IMR-90 (cell line): ENCODE data around the gene XAGE1B. TPM values are rescaled to one million over a fixed set of nuclear protein-coding genes. Genes with fewer than 3 reads are reported as not detected.

ENCODE experiments used
- ATAC-seq: fragments of 200-7000 bp; cut with Tn5 transposase; 2 replicates; pipeline ENCODE4 v1.9.1; 2020; ENCODE audit warnings: low read depth, mild to moderate bottlenecking, moderate library complexity
- BruUV-seq: library from RNA; stranded (reverse); fragments of 400-500 nt; replicated peaks from 2 replicates; lab custom pipeline; 2021; lab: Mats Ljungman, UMichigan
- CTCF ChIA-PET: fragments of 300-600 bp; formaldehyde crosslinking; extraction: SDS; loops from one replicate; lab custom pipeline; 2021; ENCODE audit warnings: antibody characterized with exemption; lab: Yijun Ruan, JAX
- POLR2A ChIA-PET: fragments of 300-600 bp; sonication (Branson Sonifier 250); formaldehyde crosslinking; loops from one replicate; lab custom pipeline; 2022; ENCODE audit warnings: antibody characterized with exemption; ENCODE audit not compliant: unreplicated experiment; lab: Charles Lee
- DNase-seq: peaks from one replicate; pipeline ENCODE4 v3.0.0; 2013
- H2AFZ ChIP-seq: replicated peaks from 2 replicates; pipeline ENCODE3; 2013; ENCODE audit warnings: low read length, mild to moderate bottlenecking; ENCODE audit not compliant: poor library complexity
- H2AK5ac ChIP-seq: 2 replicates; pipeline ENCODE4 v1.6.1; 2013; ENCODE audit warnings: low read depth, low read length, inconsistent platforms
- H2AK9ac ChIP-seq: replicated peaks from 2 replicates; pipeline ENCODE3; 2013; ENCODE audit warnings: mild to moderate bottlenecking, low read depth, low read length, moderate library complexity; ENCODE audit not compliant: poor library complexity
- H2BK120ac ChIP-seq: 2 replicates; pipeline ENCODE4 v1.6.1; 2013; ENCODE audit warnings: low read depth, low read length, inconsistent platforms
- H2BK15ac ChIP-seq: 3 replicates; pipeline ENCODE4 v1.6.1; 2013; ENCODE audit warnings: low read depth, low read length, inconsistent platforms
- H2BK20ac ChIP-seq: 2 replicates; pipeline ENCODE4 v1.6.1; 2013; ENCODE audit warnings: low read depth, mild to moderate bottlenecking, inconsistent platforms, low read length, moderate library complexity
- H2BK5ac ChIP-seq: 2 replicates; pipeline ENCODE4 v1.6.1; 2013; ENCODE audit warnings: mild to moderate bottlenecking, low read depth, low read length, inconsistent platforms; ENCODE audit not compliant: poor library complexity, severe bottlenecking
- H3K14ac ChIP-seq: replicated peaks from 2 replicates; pipeline ENCODE4 v1.6.1; 2013; ENCODE audit warnings: low read depth, low read length, inconsistent platforms
- H3K18ac ChIP-seq: 2 replicates; pipeline ENCODE4 v1.6.1; 2013; ENCODE audit warnings: low read depth, low read length, control low read depth
- H3K23ac ChIP-seq: 2 replicates; pipeline ENCODE4 v1.6.1; 2013; ENCODE audit warnings: low read depth, low read length, inconsistent platforms
- H3K27ac ChIP-seq: 2 replicates; pipeline ENCODE4 v1.5.1; 2013; ENCODE audit warnings: mild to moderate bottlenecking, control low read depth, low read length; ENCODE audit not compliant: insufficient read depth
- H3K27me3 ChIP-seq: 2 replicates; pipeline ENCODE4 v1.6.1; 2013; ENCODE audit warnings: low read length; ENCODE audit not compliant: control insufficient read depth, insufficient read depth
- H3K36me3 ChIP-seq: 2 replicates; pipeline ENCODE4 v1.6.1; 2013; ENCODE audit warnings: low read length, mixed read lengths; ENCODE audit not compliant: control insufficient read depth, insufficient read depth
- H3K4ac ChIP-seq: 2 replicates; pipeline ENCODE4 v1.6.1; 2013; ENCODE audit warnings: low read depth, low read length, inconsistent platforms
- H3K4me1 ChIP-seq: 2 replicates; pipeline ENCODE4 v1.6.1; 2013; ENCODE audit warnings: low read length, mixed read lengths; ENCODE audit not compliant: control insufficient read depth, insufficient read depth
- H3K4me2 ChIP-seq: 2 replicates; pipeline ENCODE4 v1.6.1; 2013; ENCODE audit warnings: low read depth, mild to moderate bottlenecking, control low read depth, low read length, moderate library complexity
- H3K4me3 ChIP-seq: 2 replicates; pipeline ENCODE4 v1.5.1; 2013; ENCODE audit warnings: low read depth, mild to moderate bottlenecking, control low read depth, low read length, moderate library complexity; ENCODE audit not compliant: insufficient read depth
- H3K56ac ChIP-seq: 2 replicates; pipeline ENCODE4 v1.6.1; 2013; ENCODE audit warnings: low read length, inconsistent platforms; ENCODE audit not compliant: insufficient read depth; ENCODE audit errors: extremely low read depth
- H3K79me1 ChIP-seq, 2 experiments: 2 replicates each; pipeline ENCODE4 v1.6.1; 2013; ENCODE audit warnings: low read length in 2 of 2, inconsistent platforms in 1 of 2, low read depth in 1 of 2
- H3K9ac ChIP-seq: 2 replicates; pipeline ENCODE4 v1.6.1; 2013; ENCODE audit warnings: low read depth, low read length, control low read depth
- H3K9me1 ChIP-seq: 2 replicates; pipeline ENCODE4 v1.6.1; 2013; ENCODE audit warnings: low read length, inconsistent platforms; ENCODE audit not compliant: insufficient read depth
- H3K9me3 ChIP-seq: 2 replicates; pipeline ENCODE4 v1.6.1; 2013; ENCODE audit warnings: low read length; ENCODE audit not compliant: control insufficient read depth, insufficient read depth
- H4K20me1 ChIP-seq: 2 replicates; pipeline ENCODE4 v1.6.1; 2013; ENCODE audit warnings: low read length, inconsistent platforms; ENCODE audit not compliant: insufficient read depth
- H4K5ac ChIP-seq: 2 replicates; pipeline ENCODE4 v1.6.1; 2013; ENCODE audit warnings: mild to moderate bottlenecking, low read depth, low read length, control low read depth
- H4K8ac ChIP-seq, 2 experiments: 2 replicates each; pipeline ENCODE4 v1.6.1; 2013; ENCODE audit warnings: low read depth in 2 of 2, low read length in 2 of 2, control low read depth in 1 of 2, inconsistent platforms in 1 of 2
- H4K91ac ChIP-seq: 2 replicates; pipeline ENCODE4 v1.6.1; 2013; ENCODE audit warnings: low read depth, low read length, inconsistent platforms; ENCODE audit not compliant: insufficient read depth
- CHD1 ChIP-seq: IDR thresholded peaks from 2 replicates; pipeline ENCODE4 v1.6.1; 2012; ENCODE audit warnings: low read depth, low read length, improper control_type of control experiment
- ELK1 ChIP-seq: fragments of 150-350 bp; IDR thresholded peaks from 2 replicates; pipeline ENCODE4 v1.6.1; 2016; ENCODE audit warnings: low read depth, mild to moderate bottlenecking, low read length, moderate library complexity, borderline replicate concordance
- FOS ChIP-seq: fragments of 150-350 bp; IDR thresholded peaks from 2 replicates; pipeline ENCODE4 v1.6.1; 2016; ENCODE audit warnings: low read depth, low read length
- MAZ ChIP-seq: IDR thresholded peaks from 2 replicates; pipeline ENCODE4 v1.6.1; 2012; ENCODE audit warnings: low read depth, mild to moderate bottlenecking, low read length, improper control_type of control experiment, moderate library complexity, borderline replicate concordance
- POLR2A ChIP-seq: IDR thresholded peaks from 2 replicates; pipeline ENCODE4 v1.6.1; 2012; ENCODE audit warnings: mild to moderate bottlenecking, low read depth, low read length
- RFX5 ChIP-seq: IDR thresholded peaks from 2 replicates; pipeline ENCODE4 v1.8.0; 2012; ENCODE audit warnings: low read depth, mild to moderate bottlenecking, low read length, moderate library complexity
- SMC3 ChIP-seq: fragments of 150-350 bp; IDR thresholded peaks from 2 replicates; pipeline ENCODE4 v1.6.1; 2016; ENCODE audit warnings: low read depth, mild to moderate bottlenecking, antibody characterized with exemption, low read length, moderate library complexity
- WGBS, 2 experiments: methylation state at CpG; one replicate each; pipeline versions ENCODE4 v1.1.5 to v1.1.7; 2013; ENCODE audit warnings: missing lambda C conversion rate in 2 of 2; ENCODE audit not compliant: insufficient read length in 1 of 2; ENCODE audit errors: extremely low coverage in 2 of 2; 5-methylcytosine and 5-hydroxymethylcytosine counted together
- dilution Hi-C: fragments of 300-500 bp; cut with HindIII; formaldehyde crosslinking; loops from one replicate; pipeline ENCODE4 v1.14.3; 2018; ENCODE audit warnings: low sequenced_read_pairs; ENCODE audit not compliant: unreplicated experiment
- in situ Hi-C: fragments of 300-500 bp; cut with MboI; formaldehyde crosslinking; loops from 3 replicates; pipeline ENCODE4 v1.14.3; 2019; ENCODE audit warnings: low sequenced_read_pairs, inconsistent platforms, mixed read lengths
- intact Hi-C: fragments of 100-400 bp; cut with micrococcal nuclease; formaldehyde crosslinking; loops from 2 replicates; pipeline ENCODE4 v1.10.0; 2022
- polyA plus RNA-seq, 3 experiments: library from polyadenylated mRNA; depleted of rRNA; stranded (reverse); fragments of >200 nt; gene quantifications; 2 replicates each; pipeline ENCODE4 v1.2.3, GENCODE V29; 2012; ENCODE audit warnings: low replicate concordance in 1 of 3
- total RNA-seq: library from RNA; depleted of rRNA; stranded (reverse); fragments of >200 nt; gene quantifications from 2 replicates; pipeline ENCODE4 v1.2.3, GENCODE V29; 2012
- TF ChIP-seq, protein P1 (sequence below): fragments of 150-350 bp; IDR thresholded peaks from 2 replicates; pipeline ENCODE4 v1.6.1; 2017; ENCODE audit warnings: mild to moderate bottlenecking, antibody characterized with exemption, low read length, low read depth

XAGE1B gene
- total and polyA plus RNA-seq, 2 of the 4 experiments (the other 2 are of a cell fraction): not detected

DNA sequence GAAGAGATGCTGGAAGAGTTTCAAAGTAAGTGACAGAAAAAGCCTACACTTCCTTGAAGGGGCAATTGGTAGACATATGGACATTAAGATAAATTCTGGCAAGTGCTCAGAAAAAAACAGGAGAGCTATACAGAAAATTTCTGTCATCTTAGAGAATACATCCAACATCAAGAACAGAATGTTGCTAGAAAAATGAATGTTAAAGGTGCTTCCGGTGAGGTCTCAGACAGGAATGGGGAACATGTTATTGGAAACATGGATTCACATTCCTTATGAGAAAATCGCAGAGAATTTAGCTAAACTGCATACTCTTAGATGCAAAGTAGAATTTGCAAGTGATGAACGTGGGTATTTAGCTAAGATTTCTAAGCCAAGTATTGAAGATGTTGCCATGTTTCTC is 9.5 kb downstream of the XAGE1B start:
- DNase-seq: no peak
- Histone ChIP-seq H3K79me1 (no peaks in the 10 kb centered on the region), H4K8ac (no peak overlapping the region), H2AK9ac (no peak overlapping the region), H3K4me2 (no peak overlapping the region), H2BK15ac (no peak overlapping the region), H4K5ac (no peak overlapping the region), H4K20me1 (no peaks in the 10 kb centered on the region), H2BK120ac (no peak overlapping the region), H3K9me3 (no peaks in the 10 kb centered on the region), H4K91ac (no peak overlapping the region), H2AK5ac (no peak overlapping the region), H3K14ac (no peak overlapping the region), H3K9ac (no peak overlapping the region), H2AFZ (no peak overlapping the region), H3K9me1 (no peaks in the 10 kb centered on the region), H3K4ac (no peak overlapping the region), H3K27me3 (peaks cover 12% of the 10 kb centered on the region), H2BK20ac (no peak overlapping the region), H3K4me1 (no peaks in the 10 kb centered on the region), H3K27ac (no peak overlapping the region), H3K4me3 (no peak overlapping the region), H3K18ac (no peak overlapping the region), H2BK5ac (no peak overlapping the region), H3K36me3 (no peaks in the 10 kb centered on the region), H3K56ac (no peak overlapping the region), H3K23ac (no peak overlapping the region)
- TF ChIP-seq RFX5 (no peak), FOS (no peak), SMC3 (no peak), POLR2A (no peak), ELK1 (no peak), CHD1 (no peak), MAZ (no peak)
- TF ChIP-seq, protein P1, sequence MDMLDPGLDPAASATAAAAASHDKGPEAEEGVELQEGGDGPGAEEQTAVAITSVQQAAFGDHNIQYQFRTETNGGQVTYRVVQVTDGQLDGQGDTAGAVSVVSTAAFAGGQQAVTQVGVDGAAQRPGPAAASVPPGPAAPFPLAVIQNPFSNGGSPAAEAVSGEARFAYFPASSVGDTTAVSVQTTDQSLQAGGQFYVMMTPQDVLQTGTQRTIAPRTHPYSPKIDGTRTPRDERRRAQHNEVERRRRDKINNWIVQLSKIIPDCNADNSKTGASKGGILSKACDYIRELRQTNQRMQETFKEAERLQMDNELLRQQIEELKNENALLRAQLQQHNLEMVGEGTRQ: no peak
- intact Hi-C loops: no loop called here
- BruUV-seq: no TSS peak
- POLR2A ChIA-PET: no interaction called here
- CTCF ChIA-PET: no interaction called here
- in situ Hi-C loops: no loop called here
- ATAC-seq: no peak
- dilution Hi-C loops: no loop called here
- 67% methylated on average over 1 of the region's 3 CpGs; no CpG with 5 or more reads in 1 of the 2 experiments for WGBS, 2 experiments
